Measurements from ENCODE around the gene NKAP.
A peak's percentile ranks its signal among the peaks of the same experiment; 100 is the strongest.
"Not testable (repeated sequence)": the region's sequence is repeated elsewhere in the genome, so short reads cannot be mapped to it uniquely, and the experiment has no call there.

The NKAP gene

DNA sequence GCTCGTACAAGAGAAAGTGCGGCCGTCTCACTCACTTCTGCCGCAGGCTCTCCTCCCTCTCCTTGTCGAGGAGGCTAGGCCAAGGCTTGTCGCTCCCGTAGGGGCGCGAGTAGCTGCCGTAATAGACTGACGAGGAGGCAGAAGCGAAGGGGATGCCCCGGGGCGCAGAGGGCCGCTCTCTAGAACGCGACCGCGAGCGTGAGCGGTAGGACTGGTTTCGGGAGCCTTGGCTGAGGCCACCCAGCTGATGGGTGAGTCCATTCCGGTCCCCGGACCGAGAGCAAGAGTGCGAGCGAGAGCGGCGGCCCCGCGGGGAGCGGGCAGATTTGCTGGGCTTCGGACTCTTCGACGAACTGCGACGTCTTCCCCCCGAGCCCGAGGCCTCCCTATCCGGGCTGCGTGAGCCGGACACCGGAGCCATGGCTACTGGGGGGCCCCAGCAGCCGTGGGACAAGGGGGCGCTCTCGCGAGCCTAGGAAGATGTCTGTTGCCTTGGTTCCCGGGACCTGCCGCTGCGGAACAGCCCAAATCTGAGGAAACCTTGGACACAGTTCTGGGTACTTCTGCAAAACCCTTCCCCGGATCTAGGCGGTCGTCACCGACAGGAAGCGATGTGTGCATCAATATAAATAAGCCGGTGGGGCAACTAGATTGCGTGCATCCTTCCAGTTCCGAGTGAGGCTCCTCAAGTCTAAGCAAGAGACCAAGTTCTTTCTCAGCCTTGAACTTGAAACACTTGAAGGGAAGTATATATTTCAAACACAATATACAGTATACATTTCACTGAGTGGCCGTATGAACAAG, at the start of gene NKAP:
Gene NKAP (minus strand): TSS at position 567 of the 804 bp plus-strand sequence. CDS start 146 bp downstream, at position 421.
- DNase-seq, result peak; percentile 94

GRCh38 chrX:119991005-119991787, 47.6 kb upstream of the NKAP start:
- no peak for DNase-seq

- no peak for DNase-seq
Measured at GRCh38 chrX:119990556-119991004, 47.0 kb upstream of the NKAP start.

DNA sequence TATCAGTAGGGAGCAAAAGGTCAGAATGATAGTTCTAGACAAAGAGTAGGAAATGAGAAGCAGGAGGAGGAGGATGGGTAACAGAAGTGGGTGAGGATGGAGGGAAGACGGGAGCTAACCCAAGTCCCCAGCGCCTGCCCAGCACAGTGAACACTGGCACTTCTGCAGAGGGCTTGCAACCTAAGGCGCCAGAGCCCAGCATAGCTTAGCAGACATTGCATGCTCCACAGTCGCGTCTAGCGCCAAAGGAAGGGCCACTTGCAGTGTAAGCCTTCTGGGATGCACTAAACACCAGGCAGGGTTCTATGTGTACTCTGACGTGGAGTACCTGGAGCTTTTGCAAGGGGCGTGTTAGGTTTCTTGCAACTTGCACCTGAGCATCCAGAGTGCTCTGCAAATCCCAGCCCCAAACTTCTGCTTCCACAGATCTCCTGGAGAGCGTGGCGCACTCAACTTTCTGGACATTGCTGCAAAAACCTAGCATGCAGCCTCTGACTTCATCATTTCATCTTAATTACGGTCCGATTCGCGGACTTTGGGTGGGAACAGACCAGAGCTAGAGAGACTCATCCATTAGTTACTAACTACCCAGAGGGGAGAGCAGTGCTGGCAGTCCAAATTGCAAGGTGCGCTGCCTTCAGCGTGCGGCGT, 46.5 kb upstream of the NKAP start:
- no peak for DNase-seq

- no peak for DNase-seq
Measured at GRCh38 chrX:119986203-119986602, 42.7 kb upstream of the NKAP start.

DNA sequence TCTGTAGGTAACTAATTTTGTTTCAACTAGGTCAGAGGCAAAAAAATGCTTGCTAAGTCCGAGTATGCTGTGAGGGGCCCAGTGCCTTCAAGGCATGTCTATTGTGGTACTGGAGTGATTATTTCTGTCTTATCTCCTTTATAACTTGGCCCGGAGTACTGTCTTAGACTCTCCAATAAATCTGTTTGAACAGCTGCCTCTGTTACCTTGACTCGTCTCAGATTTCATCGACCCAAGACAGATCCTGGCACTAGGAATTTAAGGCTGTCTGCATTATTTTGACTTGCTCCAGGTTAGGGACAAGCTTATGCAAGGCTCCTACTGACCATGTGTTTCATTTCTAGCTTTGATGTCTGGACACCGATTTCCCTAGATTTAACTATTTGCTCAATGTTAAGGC, 41.1 kb upstream of the NKAP start:
- no peak for DNase-seq

GRCh38 chrX:119983494-119983893, 39.9 kb upstream of the NKAP start:
- DNase-seq, result no peak

DNA sequence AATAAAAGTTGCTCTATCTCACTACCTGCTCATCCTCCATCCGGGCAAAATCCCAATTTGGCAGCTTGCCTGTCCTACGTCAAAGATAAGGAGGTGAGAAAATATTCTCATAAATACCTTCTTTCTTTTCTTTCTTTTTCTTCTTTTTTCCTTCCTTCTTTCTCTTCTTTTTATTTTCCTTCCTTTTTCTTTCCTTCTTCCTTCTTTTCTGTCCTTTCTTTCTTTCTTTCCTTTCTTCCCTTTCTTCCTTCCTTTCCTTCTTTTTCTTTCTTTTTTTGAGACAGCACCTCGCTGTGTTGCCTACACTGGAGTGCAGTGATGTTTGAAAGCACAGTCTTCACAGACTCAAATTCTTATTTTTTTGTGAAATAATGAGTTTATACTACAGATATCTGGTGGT, 38.6 kb upstream of the NKAP start:
- no peak for DNase-seq

GRCh38 chrX:119981286-119982070, 37.9 kb upstream of the NKAP start:
- DNase-seq, result peak; percentile 45

GRCh38 chrX:119977172-119977571, 33.6 kb upstream of the NKAP start:
- DNase-seq, result not testable (repeated sequence)

GRCh38 chrX:119971184-119971583, 27.6 kb upstream of the NKAP start:
- DNase-seq, result no peak

DNA sequence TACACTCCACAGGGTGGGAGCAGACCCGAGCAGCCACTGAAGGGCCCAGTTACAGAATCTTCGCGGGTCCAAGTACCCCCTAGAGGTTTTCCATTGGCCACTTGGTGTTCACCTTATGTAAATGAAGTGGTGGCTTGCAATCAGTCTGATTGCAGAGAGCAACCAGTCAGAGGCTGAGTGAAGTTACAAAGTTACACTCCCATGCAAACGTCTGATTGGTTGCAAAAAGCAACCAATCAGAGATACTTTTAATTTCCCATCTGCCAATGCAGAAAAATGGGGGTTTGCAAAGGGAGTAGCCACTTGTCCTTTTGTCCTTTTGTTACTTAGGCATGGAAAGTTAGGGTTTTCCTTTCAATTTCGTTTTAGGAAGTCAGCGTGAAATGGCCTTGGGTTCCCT, 27.0 kb upstream of the NKAP start:
- no peak for DNase-seq

GRCh38 chrX:119966837-119967236, 23.3 kb upstream of the NKAP start:
- not testable (repeated sequence) for DNase-seq

- DNase-seq, result no peak
Measured at GRCh38 chrX:119960625-119961024, 17.1 kb upstream of the NKAP start.

DNA sequence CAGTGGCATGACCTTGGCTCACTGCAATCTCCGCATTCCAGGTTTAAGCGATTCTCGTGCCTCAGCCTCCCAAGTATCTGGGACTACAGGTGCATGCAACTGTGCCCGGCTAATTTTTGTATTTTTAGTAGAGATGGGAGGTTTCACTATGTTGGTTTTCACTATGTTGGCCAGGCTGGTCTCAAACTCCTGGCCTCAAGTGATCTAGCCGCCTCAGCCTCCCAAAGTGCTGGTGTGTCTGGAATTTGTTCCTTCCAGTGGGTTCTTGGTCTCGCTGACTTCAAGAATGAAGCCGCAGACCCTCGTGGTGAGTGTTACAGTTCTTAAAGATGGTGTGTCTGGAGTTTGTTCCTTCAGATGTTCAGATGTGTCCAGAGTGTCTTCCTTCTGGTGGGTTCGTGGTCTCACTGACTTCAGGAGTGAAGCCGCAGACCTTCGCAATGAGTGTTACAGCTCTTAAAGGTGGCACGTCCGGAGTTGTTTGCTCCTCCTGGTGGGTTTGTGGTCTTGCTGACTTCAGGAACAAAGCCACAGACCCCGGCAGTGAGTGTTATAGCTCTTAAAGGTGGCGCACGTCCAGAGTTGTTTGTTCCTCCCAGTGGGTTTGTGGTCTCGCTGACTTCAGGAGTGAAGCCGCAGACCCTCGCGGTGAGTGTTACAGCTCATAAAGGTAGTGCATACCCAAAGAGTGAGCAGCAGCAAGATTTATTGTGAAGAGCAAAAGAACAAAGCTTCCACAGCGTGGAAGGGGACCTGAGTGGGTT, 12.4 kb upstream of the NKAP start:
- not testable (repeated sequence) for DNase-seq

DNA sequence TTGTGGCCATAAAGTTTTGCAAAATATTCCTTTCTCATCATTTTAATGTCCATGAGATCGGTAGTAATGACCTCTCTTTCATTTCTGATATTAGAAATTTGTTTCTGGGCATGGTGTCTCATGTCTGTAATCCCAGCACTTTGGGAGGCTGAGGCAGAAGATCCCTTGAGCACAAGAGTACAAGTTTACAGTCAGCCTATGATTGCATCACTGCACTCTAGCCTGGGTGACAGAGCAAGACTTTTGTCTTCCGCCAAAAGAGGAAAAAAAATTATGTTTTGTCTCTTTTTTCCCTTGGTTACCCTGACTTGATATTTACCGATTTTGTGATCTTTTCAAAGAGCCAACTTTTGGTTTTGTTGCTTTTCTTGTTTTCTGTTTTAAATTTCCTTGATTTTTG, 10.8 kb upstream of the NKAP start:
- no peak for DNase-seq

- no peak for DNase-seq
Measured at GRCh38 chrX:119948381-119948780, 4.8 kb upstream of the NKAP start.

DNA sequence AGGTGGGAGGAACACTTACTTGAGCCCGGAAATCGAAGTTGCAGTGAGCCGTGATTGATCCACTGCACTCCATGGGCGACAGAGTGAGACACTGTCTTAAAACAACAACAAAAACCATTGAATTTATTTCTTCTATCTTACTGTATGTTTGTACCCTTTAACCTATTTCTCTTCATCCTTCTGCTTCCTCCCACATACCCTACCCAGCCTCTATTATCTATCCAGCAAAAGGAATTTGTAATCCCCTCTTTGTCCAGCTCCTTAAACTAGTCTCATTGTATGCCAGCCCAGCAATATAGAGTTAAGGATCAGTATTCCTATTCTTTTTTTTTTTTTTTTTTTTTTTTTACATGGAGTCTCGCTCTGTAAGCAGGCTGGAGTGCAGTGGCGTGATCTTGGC, 1.9 kb upstream of the NKAP start:
- no peak for DNase-seq

- no peak for DNase-seq
Measured at GRCh38 chrX:119942831-119943184, 743 bp downstream of the NKAP start.

GRCh38 chrX:119942173-119942819, 1.3 kb downstream of the NKAP start:
- no peak for DNase-seq

DNA sequence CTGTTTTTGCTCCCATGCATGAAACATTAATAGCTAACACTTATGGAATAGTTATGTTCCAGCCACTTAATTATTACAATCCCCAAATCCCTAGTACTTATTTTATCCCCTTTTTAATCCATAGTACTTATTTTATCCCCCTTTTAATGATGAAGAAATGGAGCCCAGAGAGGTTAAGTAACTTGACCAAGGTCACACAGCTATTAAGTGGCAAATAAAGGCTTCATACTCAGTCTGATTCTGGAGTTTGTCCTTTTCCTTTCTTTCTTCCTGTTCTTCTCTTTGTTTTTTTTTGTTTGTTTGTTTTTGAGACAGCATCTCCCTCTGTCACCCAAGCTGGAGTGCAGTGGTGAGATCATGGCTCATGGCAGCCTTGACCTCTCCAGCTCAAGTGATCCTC, 2.2 kb downstream of the NKAP start:
- no peak for DNase-seq
